Liver (tissue), 9 donors: ENCODE data around the gene VPS35. TPM values are rescaled to one million over a fixed set of nuclear protein-coding genes. Genes with fewer than 3 reads are reported as not detected.

Source experiments
- DNase-seq: peaks from one replicate; pipeline ENCODE4 v3.0.0-alpha.2; 2017; ENCODE audit warnings: low spot score
- H3K27ac ChIP-seq, 2 donors: one replicate each; pipeline ENCODE4 v1.7.0; 2013; ENCODE audit warnings: inconsistent platforms in 2 of 2, low read length in 2 of 2, control low read depth in 1 of 2, low read depth in 1 of 2, mild to moderate bottlenecking in 1 of 2
- H3K27me3 ChIP-seq, 4 donors: one replicate each; pipeline versions ENCODE4 v1.6.1 to v1.7.0; 2013; ENCODE audit warnings: low read length in 3 of 4, inconsistent platforms in 1 of 4, mild to moderate bottlenecking in 1 of 4, moderate library complexity in 1 of 4; ENCODE audit not compliant: control insufficient read depth in 4 of 4, insufficient read depth in 4 of 4
- H3K36me3 ChIP-seq, 4 donors: one replicate each; pipeline versions ENCODE4 v1.6.1 to v1.7.0; 2013; ENCODE audit warnings: low read length in 3 of 4, mild to moderate bottlenecking in 3 of 4, low read depth in 1 of 4, moderate library complexity in 1 of 4; ENCODE audit not compliant: control insufficient read depth in 4 of 4, insufficient read depth in 3 of 4
- H3K4me1 ChIP-seq, 4 donors: one replicate each; pipeline versions ENCODE4 v1.6.1 to v1.7.0; 2013; ENCODE audit warnings: low read length in 3 of 4, mild to moderate bottlenecking in 3 of 4, moderate library complexity in 1 of 4; ENCODE audit not compliant: control insufficient read depth in 4 of 4, insufficient read depth in 4 of 4
- H3K4me3 ChIP-seq, 3 donors: one replicate each; pipeline versions ENCODE4 v1.6.1 to v1.7.0; 2013; ENCODE audit warnings: low read length in 3 of 3, control low read depth in 1 of 3, low read depth in 1 of 3, mild to moderate bottlenecking in 1 of 3
- H3K9ac ChIP-seq, 2 donors: one replicate each; pipeline ENCODE4 v1.7.0; 2013; ENCODE audit warnings: low read length in 2 of 2, mild to moderate bottlenecking in 2 of 2, moderate library complexity in 2 of 2, control low read depth in 1 of 2, low read depth in 1 of 2
- H3K9me3 ChIP-seq, 4 donors: one replicate each; pipeline versions ENCODE4 v1.6.1 to v1.7.0; 2013; ENCODE audit warnings: low read length in 3 of 4; ENCODE audit not compliant: control insufficient read depth in 4 of 4
- ATF3 ChIP-seq: IDR thresholded peaks from 2 replicates; pipeline ENCODE4 v1.6.1; 2016; ENCODE audit warnings: antibody characterized with exemption
- EGR1 ChIP-seq, 2 donors: IDR thresholded peaks; 2 replicates each; pipeline ENCODE4 v1.6.1; 2016 to 2018; ENCODE audit warnings: antibody characterized with exemption in 2 of 2, low read depth in 2 of 2
- FOXA1 ChIP-seq: IDR thresholded peaks from 2 replicates; pipeline ENCODE4 v1.6.1; 2016; ENCODE audit warnings: antibody characterized with exemption
- FOXA2 ChIP-seq: IDR thresholded peaks from 2 replicates; pipeline ENCODE4 v1.6.1; 2016; ENCODE audit warnings: antibody characterized with exemption
- GABPA ChIP-seq, 2 donors: IDR thresholded peaks in 1 of 2; conservative IDR thresholded peaks in 1 of 2; 2 replicates each; pipeline ENCODE4 v1.6.1; 2016; ENCODE audit warnings: antibody characterized with exemption in 2 of 2, mild to moderate bottlenecking in 1 of 2, moderate library complexity in 1 of 2
- HNF4A ChIP-seq, 2 donors: conservative IDR thresholded peaks; 2 replicates each; pipeline ENCODE4 v1.6.1; 2016; ENCODE audit warnings: antibody characterized with exemption in 2 of 2, mild to moderate bottlenecking in 2 of 2
- JUND ChIP-seq, 2 donors: IDR thresholded peaks; 2 replicates each; pipeline ENCODE4 v1.6.1; 2016; ENCODE audit warnings: antibody characterized with exemption in 2 of 2
- MAX ChIP-seq: IDR thresholded peaks from 2 replicates; pipeline ENCODE4 v1.6.1; 2016; ENCODE audit warnings: antibody characterized with exemption
- NR2F2 ChIP-seq: IDR thresholded peaks from 2 replicates; pipeline ENCODE4 v1.6.1; 2016; ENCODE audit warnings: antibody characterized with exemption
- RXRA ChIP-seq, 2 donors: IDR thresholded peaks; 2 replicates each; pipeline ENCODE4 v1.6.1; 2017 to 2018; ENCODE audit warnings: antibody characterized with exemption in 2 of 2, mild to moderate bottlenecking in 1 of 2
- TAF1 ChIP-seq: conservative IDR thresholded peaks from 2 replicates; pipeline ENCODE4 v1.6.1; 2016; ENCODE audit warnings: antibody characterized with exemption, mild to moderate bottlenecking
- YY1 ChIP-seq: IDR thresholded peaks from 2 replicates; pipeline ENCODE4 v1.6.1; 2016; ENCODE audit warnings: antibody characterized with exemption, mild to moderate bottlenecking
- WGBS: extraction: QIAGEN DNeasy Blood & Tissue Kit; methylation state at CpG from one replicate; pipeline ENCODE4 v1.1.7; 2013; 5-methylcytosine and 5-hydroxymethylcytosine counted together
- polyA plus RNA-seq, 2 donors: library from polyadenylated mRNA; stranded (reverse) in 1 of 2; unstranded in 1 of 2; fragments of 200-250 nt in 1 of 2; fragments of >200 nt in 1 of 2; fragmentation: Nextera tagmentation in 1 of 2; extraction: Ambion mirVana in 1 of 2; gene quantifications; one replicate each; pipeline versions ENCODE4 v1.2.1 to v1.2.3, GENCODE V29; 2013 to 2015
- total RNA-seq, 2 donors: library from RNA; depleted of rRNA; stranded (reverse); fragments of >200 nt; gene quantifications; one replicate each; pipeline ENCODE4 v1.2.3, GENCODE V29; 2014
- TF ChIP-seq, protein P1 (sequence below): IDR thresholded peaks from 2 replicates; pipeline ENCODE4 v1.6.1; 2016; ENCODE audit warnings: antibody characterized with exemption
- TF ChIP-seq, protein P2 (sequence below): IDR thresholded peaks from 2 replicates; pipeline ENCODE4 v1.6.1; 2016; ENCODE audit warnings: antibody characterized with exemption, mild to moderate bottlenecking
- donor health status: healthy.
- donor health status: healthy.
- donor health status: healthy.
- donor health status: healthy.
- donor health status: healthy.

VPS35 gene
- total and polyA plus RNA-seq, 4 donors: 10.5 to 52.7 (median 23.6) TPM

DNA sequence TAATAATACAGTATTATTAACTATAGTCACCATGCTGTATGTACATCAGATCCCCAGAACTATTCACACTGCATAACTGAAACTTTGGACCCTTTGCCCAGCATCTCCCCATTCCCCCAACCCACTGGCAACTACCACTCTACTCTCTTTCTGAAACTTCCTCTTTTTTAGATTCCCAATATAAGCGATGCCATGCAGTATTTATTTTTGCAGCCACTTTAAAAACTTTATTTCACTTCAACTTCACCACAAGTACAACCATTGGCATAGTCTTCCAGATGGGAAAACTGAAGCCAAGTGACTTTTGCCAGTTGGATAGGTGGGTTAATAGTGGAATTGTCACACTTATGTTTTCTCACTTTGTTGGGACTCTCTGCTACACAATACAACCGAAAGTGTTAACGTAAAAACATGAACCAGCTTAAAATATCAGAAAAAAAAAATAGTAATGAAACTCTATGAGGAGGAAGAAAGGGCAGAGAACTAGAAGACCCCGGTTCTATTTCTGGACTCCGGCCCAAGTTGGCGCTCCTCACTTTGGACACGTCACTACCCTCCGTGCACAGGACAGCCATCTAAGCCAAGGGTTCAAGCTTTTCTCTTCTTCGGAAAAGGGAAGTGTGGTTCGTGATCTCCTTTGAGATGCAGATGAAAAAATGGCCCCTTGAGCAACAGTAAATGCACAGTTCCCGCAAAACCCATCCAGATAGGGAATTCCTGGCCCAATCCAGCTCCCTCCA, 68.5 kb downstream of the VPS35 start:
- DNase-seq: no peak
- H3K4me3 ChIP-seq: peak overlapping the region in 2 of 3 donors; percentile 37 to 56

DNA sequence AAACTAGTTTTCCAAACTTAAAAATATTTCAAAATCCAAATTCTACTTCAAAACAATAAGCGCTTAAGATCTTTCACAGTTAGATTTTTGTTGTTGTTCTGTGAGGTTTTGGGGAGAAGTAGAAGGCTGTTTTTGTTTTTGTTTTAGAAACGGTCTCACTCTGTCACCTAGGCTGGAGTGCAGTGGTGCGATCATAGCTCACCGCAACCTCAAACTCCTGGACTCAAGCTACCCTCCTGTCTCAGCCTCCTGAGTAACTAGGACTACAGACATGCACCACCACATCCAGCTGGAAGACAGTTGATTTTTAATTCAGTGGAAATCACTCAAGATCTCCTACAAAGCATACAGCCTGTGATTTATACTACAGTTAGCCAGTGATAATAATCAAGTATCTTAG, 70.5 kb downstream of the VPS35 start:
- no peak overlapping the region for H3K4me3 ChIP-seq
- H3K9ac ChIP-seq: no peak overlapping the region
- no peak for DNase-seq
- WGBS: 95% methylated on average over 4 of the region's 4 CpGs
- H3K4me1 ChIP-seq: peaks cover 5 to 11% (median 6%) of the 10 kb centered on the region in 4 donors
- no peaks in the 10 kb centered on the region for H3K27me3 ChIP-seq
- no peaks in the 10 kb centered on the region for H3K9me3 ChIP-seq
- no peak for TF ChIP-seq TAF1
- TF ChIP-seq HNF4A (conservative IDR thresholded peaks at IDR 0.05): no peak
- TF ChIP-seq, protein P1, sequence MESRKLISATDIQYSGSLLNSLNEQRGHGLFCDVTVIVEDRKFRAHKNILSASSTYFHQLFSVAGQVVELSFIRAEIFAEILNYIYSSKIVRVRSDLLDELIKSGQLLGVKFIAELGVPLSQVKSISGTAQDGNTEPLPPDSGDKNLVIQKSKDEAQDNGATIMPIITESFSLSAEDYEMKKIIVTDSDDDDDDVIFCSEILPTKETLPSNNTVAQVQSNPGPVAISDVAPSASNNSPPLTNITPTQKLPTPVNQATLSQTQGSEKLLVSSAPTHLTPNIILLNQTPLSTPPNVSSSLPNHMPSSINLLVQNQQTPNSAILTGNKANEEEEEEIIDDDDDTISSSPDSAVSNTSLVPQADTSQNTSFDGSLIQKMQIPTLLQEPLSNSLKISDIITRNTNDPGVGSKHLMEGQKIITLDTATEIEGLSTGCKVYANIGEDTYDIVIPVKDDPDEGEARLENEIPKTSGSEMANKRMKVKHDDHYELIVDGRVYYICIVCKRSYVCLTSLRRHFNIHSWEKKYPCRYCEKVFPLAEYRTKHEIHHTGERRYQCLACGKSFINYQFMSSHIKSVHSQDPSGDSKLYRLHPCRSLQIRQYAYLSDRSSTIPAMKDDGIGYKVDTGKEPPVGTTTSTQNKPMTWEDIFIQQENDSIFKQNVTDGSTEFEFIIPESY: no peak
- TF ChIP-seq YY1: no peak
- no peak for TF ChIP-seq NR2F2
- TF ChIP-seq GABPA (IDR thresholded peaks at IDR 0.05 in 1 of 2, conservative IDR thresholded peaks at IDR 0.05 in 1 of 2): no peak
- TF ChIP-seq FOXA2: no peak
- no peak for TF ChIP-seq EGR1 (IDR thresholded peaks at IDR 0.05; ENCODE audit: low read depth in 2 of 2)
- no peak for TF ChIP-seq MAX
- TF ChIP-seq ATF3: no peak
- no peak for TF ChIP-seq JUND (IDR thresholded peaks at IDR 0.05)
- TF ChIP-seq, protein P2, sequence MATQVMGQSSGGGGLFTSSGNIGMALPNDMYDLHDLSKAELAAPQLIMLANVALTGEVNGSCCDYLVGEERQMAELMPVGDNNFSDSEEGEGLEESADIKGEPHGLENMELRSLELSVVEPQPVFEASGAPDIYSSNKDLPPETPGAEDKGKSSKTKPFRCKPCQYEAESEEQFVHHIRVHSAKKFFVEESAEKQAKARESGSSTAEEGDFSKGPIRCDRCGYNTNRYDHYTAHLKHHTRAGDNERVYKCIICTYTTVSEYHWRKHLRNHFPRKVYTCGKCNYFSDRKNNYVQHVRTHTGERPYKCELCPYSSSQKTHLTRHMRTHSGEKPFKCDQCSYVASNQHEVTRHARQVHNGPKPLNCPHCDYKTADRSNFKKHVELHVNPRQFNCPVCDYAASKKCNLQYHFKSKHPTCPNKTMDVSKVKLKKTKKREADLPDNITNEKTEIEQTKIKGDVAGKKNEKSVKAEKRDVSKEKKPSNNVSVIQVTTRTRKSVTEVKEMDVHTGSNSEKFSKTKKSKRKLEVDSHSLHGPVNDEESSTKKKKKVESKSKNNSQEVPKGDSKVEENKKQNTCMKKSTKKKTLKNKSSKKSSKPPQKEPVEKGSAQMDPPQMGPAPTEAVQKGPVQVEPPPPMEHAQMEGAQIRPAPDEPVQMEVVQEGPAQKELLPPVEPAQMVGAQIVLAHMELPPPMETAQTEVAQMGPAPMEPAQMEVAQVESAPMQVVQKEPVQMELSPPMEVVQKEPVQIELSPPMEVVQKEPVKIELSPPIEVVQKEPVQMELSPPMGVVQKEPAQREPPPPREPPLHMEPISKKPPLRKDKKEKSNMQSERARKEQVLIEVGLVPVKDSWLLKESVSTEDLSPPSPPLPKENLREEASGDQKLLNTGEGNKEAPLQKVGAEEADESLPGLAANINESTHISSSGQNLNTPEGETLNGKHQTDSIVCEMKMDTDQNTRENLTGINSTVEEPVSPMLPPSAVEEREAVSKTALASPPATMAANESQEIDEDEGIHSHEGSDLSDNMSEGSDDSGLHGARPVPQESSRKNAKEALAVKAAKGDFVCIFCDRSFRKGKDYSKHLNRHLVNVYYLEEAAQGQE: no peak
- no peak for TF ChIP-seq FOXA1
- TF ChIP-seq RXRA (IDR thresholded peaks at IDR 0.05): no peak
- H3K27ac ChIP-seq: no peak overlapping the region
- no peaks in the 10 kb centered on the region for H3K36me3 ChIP-seq

More for the DNA sequence above, 68.5 kb downstream of the VPS35 start:
- no peak overlapping the region for H3K9ac ChIP-seq
- H3K9me3 ChIP-seq: no peaks in the 10 kb centered on the region
- TF ChIP-seq MAX (no peak), GABPA (IDR thresholded peaks at IDR 0.05 in 1 of 2, conservative IDR thresholded peaks at IDR 0.05 in 1 of 2) (no peak), YY1 (no peak), ATF3 (no peak), JUND (IDR thresholded peaks at IDR 0.05) (no peak), NR2F2 (no peak), TAF1 (no peak)
- TF ChIP-seq, protein P2: no peak
- no peaks in the 10 kb centered on the region for H3K27me3 ChIP-seq
- H3K27ac ChIP-seq: no peak overlapping the region
- peaks cover 5 to 11% (median 6%) of the 10 kb centered on the region in 4 donors for H3K4me1 ChIP-seq
- no peaks in the 10 kb centered on the region for H3K36me3 ChIP-seq
- WGBS: 10% methylated on average over 11 of the region's 11 CpGs
